HG02623 (cell line): Measurements from ENCODE around the gene RIPOR3.
A peak's percentile ranks its signal among the peaks of the same experiment; 100 is the strongest.

Source experiments
- ATAC-seq: cut with Tn5 transposase; IDR thresholded peaks from one replicate; pipeline ENCODE4 v1.9.1; 2021; ENCODE audit warnings: moderate library complexity; ENCODE audit not compliant: unreplicated experiment

Gene RIPOR3

DNA sequence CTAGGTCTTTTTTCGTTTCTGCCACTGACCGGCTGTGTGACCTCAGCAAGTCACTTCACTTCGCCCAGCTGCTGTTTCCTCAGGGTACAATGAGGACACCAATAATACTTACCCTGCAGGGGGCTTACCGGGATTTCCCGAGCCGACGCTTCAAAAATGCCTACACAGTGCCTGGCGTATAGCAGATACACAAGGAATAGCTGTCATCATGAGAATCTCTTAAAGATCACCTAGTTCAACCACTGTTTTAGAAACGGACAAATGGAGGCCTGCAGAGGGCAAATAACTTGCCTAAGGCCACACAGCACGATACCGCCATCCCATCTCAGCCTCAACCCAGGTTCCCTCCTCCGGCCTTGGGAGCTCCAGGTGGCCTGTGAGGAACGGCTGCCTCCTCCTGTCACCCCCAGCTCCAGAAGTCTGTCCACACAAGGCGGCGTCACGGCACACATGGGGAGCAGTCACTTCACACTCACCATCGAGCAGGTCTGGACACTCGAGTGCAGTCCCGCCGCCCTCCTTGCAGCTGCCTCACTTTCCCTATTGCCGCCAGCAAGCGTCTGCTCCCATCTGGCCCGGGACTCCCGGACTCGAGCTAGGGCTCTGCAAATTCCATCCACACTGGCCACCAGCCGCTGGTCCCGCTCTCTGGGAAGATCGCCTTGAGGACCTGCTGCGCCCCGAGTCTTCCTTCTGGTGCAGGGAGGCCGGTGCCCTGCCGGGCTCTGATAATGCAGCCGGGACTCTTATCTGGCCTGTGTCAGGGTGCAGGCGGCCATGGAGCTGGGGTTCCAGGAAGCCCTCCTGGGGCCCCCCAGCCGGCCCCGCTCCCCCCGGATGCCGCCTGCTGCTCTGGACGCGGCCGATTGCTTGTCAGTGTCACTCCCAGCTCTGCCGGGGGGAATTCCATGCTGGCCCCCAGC, at the start of gene RIPOR3:
RIPOR3 (minus strand) TSS at position 893 of the 923 bp plus-strand sequence; CDS start at position 479, 414 bp downstream.
- no peak for ATAC-seq

DNA sequence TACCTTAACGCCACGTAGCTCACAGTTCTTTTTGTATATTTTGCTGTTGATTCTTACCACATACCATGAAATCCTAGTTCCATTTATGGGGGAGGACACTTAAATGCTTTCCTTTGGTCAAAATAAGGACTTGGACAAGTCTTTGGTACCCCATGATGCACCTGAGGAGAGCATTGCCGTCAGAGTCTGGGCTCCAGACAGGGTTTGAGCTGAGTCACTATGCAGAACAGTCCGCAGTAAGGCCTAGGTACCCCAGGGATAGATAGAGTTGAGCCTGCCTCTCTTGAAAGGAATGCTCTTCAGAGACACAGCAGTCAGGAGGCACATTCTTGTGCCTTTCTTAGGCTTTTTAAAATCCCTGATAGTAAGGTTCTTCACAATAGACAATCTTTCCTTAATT, 46.0 kb upstream of the RIPOR3 start:
- no peak for ATAC-seq

GRCh38 chr20:50735813-50736212, 44.5 kb upstream of the RIPOR3 start:
- no peak for ATAC-seq

DNA sequence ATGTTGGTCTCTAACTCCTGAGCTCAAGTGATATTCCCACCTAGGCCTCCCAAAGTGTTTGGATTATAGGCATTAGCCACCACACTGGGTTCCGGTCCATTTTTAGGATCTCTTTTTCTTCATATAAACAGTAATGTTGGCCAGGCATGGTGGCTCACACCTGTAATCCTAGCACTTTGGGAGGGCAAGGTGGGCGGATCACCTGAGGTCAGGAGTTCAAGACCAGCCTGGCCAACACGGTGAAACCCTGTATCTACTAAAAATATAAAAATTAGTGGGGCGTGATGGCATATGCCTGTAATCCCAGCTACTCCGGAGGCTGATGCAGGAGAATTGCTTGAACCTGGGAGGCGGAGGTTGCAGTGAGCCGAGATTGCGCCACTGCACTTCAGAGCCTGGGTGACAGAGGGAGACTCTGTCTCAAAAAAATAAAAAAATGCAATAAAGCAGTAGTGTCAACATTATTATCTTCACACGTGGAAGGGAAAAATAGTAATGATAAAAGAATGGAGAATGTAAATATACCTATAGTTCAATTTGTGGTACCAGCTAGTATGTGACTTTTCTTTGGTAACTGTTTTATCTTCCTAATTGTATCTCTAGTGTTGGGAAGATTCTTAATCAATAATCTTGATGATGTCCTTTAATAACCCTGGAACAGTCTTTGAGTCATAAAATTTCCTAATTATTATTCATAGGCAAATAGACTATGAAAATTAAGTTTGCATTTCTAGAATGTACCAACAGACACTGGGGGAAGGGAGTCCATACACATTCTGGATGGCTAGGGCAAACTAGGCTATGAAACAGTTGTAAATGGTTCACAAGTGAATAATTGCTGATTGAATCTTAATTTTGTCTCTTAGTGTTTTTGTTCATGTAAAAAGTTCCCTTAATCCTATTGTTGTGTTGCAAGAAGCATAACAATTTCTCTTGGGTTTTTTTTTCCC, 43.7 kb upstream of the RIPOR3 start:
- no peak for ATAC-seq

DNA sequence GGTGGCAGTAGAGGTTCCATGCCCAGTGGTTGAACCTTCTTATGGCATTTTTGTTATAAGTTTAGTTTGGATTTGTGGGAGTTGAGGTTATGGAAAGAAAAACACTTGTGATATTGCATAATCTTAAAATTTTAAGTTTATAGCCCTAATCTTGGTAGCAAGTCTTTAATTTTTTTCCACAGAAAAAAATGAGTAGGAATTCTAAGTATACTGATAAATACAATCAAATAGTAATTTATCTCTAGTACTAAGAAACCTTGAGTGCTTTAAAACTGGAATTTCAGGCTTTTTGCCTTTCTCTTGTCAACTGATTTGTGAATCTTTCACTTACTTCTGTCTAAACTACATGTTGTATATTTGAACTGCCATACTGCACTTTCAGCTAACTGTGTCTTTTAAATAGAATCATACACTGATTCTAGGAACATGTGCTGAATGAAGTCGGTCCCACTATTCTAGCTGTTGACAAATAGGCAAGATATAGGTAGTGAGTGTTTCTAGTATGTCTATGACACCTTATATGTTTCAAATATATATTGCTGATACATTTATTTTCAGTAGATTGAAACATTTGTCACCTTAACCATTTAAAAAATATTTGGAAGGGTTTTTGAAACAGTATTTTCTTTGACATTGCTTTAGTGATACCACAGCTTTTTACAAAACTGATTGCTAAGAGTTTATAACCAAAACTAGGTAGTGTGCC, 42.5 kb upstream of the RIPOR3 start:
- no peak for ATAC-seq

GRCh38 chr20:50731930-50732690, 40.8 kb upstream of the RIPOR3 start:
- ATAC-seq: no peak

DNA sequence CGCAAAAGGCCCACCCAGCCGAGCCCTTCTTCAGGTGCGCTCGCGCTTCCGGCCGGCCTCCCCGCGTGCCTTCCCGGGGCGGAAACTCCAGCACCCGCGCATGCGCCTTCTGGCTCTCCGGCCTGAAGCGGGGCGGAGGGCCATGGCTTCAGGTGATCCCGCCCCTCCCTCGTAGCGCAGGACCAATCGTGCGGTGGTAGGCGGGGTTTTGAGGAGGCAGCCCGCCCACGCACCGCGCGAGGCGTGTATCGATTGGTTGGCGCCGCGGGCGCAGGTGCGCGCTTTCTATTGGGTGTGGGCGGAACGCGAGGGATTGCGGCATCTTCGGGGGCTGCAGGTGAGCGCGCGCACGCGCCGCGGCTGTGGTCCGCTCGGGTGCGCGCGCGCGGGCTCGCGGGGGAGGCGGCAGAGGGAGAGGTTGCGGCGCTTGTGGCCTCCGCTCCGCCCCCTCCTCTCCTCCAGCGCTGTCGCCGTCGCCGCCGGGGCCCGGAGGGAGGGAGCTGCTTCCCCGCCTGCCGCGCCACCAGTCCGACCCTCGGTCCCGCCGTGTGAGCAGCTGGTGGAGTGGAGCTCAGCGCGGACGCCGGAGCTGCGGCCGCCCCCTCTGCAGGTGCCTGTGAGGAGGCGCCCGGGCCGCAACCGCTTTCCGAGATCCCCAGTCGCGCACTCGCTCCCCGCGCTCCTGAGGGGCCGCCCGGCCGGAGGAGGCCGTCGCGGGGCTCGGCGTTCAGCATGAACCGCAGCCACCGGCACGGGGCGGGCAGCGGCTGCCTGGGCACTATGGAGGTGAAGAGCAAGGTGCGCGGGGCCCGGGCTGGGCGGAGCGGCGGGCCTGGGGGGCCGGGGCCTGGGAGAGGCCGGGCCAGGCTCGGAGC, 40.0 kb upstream of the RIPOR3 start, which contains the start of gene PARD6B:
PARD6B (plus strand) TSS at position 526 of the 875 bp plus-strand sequence; CDS start at position 733, 207 bp downstream.
- peak; percentile 89 for ATAC-seq

DNA sequence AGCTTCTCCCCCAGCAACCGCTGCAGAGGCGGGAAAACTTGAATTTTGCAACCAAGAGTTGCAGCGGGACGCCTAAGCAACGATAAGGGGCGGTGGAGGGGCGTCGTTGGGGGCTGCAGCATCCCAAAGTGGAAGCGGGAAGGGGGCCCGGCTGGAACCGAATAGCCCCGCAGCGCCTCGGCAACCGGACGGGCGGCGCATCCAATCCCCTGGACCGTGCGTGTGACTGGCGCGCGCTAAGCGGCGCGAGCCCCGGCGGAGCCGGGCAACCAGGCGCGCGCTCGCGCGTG, 39.4 kb upstream of the RIPOR3 start:
- ATAC-seq: no peak

GRCh38 chr20:50729901-50730764, 38.8 kb upstream of the RIPOR3 start:
- ATAC-seq: no peak

GRCh38 chr20:50728981-50729874, 37.9 kb upstream of the RIPOR3 start:
- no peak for ATAC-seq

- no peak for ATAC-seq
Measured at GRCh38 chr20:50728486-50728980, 37.2 kb upstream of the RIPOR3 start.

DNA sequence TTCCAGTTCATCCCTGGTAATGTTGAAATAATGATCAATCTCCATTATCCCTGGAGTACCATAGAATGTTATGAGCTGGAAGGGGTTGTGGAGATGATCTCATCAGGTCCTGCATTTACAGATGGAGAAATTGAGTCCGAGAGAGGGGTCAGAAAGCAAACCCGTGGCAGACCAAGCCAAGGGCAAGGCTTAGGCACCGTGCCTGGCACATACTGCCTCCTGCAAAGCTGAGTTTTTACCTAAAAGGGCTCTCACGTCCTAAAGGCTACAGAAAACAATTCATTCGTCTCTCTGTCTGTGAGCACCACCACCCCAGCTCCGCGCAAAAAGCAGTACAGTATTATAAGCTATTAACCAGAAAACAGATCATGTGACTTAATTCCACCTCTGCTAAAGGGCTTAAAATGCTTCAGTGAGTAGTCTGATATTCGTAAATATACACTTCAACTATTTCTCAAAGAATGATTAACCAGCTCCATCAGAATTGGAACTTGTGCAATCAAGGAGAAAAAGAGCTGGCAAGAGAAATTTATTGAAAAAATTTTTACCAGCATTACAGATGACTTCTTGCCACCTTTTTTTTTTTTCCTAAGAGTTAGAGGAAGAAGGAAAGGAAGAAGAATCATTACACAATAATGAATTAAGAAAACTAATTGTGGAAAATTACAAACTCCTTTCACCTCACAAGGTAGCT, 36.6 kb upstream of the RIPOR3 start:
- ATAC-seq: no peak

GRCh38 chr20:50726955-50727791, 35.8 kb upstream of the RIPOR3 start:
- no peak for ATAC-seq

- ATAC-seq: no peak
Measured at GRCh38 chr20:50725724-50726005, 34.3 kb upstream of the RIPOR3 start.

- ATAC-seq: no peak
Measured at GRCh38 chr20:50724851-50725723, 33.7 kb upstream of the RIPOR3 start.
